GM12875 (cell line): ENCODE results near the gene PAQR7.

Experiments
- H3K4me3 ChIP-seq: one replicate; pipeline ENCODE4 v1.5.1; 2011; ENCODE audit warnings: low read depth, low read length, control low read depth
- CTCF ChIP-seq: IDR thresholded peaks from 2 replicates; pipeline ENCODE4 v1.5.1; 2011; ENCODE audit warnings: low read depth, mild to moderate bottlenecking, control low read depth, inconsistent platforms, low read length, moderate library complexity, borderline replicate concordance; ENCODE audit not compliant: insufficient read depth

PAQR7 gene

DNA sequence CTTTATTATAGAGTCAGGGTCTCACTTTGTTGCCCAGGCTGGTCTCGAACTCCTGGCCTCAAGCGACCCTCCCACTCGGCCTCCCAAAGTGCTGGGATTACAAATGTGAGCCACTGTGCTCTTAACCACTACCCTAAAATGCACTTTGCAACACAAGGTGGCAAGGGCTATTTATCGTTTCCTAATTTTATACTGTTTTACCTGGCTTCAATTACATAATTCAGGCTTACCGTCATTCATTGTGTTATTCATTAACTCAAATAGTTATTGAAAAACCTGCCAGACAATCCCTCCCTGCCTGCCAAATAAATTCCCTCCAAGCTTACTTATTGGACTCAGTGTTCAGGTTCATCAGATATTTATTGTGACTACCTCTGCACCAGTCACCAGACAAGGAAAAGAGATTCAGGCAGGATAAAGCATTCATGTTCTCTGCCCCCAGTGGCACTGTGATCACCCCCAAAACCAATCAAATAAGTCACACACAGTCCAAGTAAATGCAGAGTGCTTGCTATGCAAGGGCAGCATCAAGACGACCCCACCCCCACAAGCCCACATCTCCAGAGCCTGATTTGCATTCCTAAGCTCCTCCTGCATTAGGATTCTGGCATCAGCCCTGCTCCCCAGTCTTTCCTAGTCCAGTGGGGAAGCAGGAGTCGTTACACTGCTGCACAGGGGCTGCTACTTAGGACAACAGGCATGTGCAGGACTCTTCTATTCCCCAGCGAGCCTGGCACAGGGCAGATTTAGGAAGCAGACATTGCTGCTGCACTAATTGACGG lies 8.1 kb downstream of the PAQR7 start:
- H3K4me3 ChIP-seq = no peak overlapping the region
- no peak for TF ChIP-seq CTCF

GRCh38 chr1:25866288-25866687 lies 9.2 kb downstream of the PAQR7 start:
- no peak overlapping the region for H3K4me3 ChIP-seq
- no peak for TF ChIP-seq CTCF

DNA sequence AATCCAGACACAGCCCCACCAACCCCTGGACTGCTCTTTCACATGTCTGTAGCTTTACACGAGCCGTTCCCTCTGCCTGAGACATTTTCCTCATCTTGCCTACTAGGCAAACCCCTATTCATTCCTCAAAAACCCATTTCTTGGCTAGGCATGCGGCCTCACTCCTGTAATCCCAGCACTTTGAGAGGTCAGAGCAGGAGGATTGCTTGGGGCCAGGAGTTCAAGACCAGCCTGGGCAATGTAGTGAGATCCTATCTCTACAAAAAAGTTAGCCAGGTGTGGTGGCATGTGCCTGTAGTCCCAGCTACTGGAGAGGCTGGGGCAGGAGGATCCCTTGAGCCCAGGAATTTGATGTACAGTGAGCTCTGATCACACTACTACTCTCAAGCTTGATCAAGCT lies 11.1 kb downstream of the PAQR7 start:
- no peak overlapping the region for H3K4me3 ChIP-seq
- no peak for TF ChIP-seq CTCF

- TF ChIP-seq CTCF = no peak
- H3K4me3 ChIP-seq = no peak overlapping the region
Observed at GRCh38 chr1:25863486-25864262, 11.8 kb downstream of the PAQR7 start.

DNA sequence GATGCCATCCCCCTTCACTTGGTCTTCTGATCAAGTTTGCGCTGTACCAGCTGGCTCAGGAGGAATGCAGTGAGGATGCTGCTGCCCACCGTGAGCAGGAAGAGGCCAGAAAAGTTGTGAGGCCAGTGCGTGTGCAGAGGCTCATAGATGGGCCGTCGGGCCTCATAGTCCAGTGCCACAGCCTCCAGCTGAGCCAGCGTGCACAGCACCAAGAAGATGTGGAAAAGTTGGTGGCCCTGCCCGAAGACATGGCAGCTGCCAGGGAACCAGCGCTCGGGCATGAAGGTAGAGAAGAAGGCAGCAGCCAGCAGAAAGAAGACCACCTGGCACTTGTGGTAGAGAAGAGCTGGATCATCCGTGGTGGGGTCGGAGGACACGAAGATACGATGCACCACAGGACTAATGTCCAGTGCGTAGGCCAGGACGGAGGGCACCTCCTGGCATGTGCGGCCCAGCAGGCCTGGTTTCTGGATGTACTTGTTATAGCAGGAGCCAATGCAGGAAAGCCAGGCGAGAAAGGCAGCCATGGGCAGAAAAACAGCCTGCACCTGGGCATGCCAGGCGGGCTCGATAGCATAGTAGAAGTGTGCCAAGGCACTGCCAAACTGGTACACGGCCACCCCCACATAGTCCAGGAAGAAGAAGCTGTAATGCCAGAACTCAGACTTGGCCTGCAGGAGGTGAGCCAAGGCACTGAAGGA lies 12.6 kb downstream of the PAQR7 start:
- no peak overlapping the region for H3K4me3 ChIP-seq
- TF ChIP-seq CTCF = no peak

GRCh38 chr1:25861316-25862286 lies 13.9 kb downstream of the PAQR7 start:
- TF ChIP-seq CTCF = no peak
- H3K4me3 ChIP-seq = no peak overlapping the region
